Superior temporal gyrus (tissue), 1 donor: Measurements from ENCODE around the gene NRXN3.
A peak's percentile ranks its signal among the peaks of the same experiment; 100 is the strongest.
"Not testable (repeated sequence)": the region's sequence is repeated elsewhere in the genome, so short reads cannot be mapped to it uniquely, and the experiment has no call there.

ENCODE experiments used
- DNase-seq: peaks from one replicate; pipeline ENCODE4 v3.0.0-alpha.2; 2016; ENCODE audit errors: extremely low spot score

NRXN3 gene

DNA sequence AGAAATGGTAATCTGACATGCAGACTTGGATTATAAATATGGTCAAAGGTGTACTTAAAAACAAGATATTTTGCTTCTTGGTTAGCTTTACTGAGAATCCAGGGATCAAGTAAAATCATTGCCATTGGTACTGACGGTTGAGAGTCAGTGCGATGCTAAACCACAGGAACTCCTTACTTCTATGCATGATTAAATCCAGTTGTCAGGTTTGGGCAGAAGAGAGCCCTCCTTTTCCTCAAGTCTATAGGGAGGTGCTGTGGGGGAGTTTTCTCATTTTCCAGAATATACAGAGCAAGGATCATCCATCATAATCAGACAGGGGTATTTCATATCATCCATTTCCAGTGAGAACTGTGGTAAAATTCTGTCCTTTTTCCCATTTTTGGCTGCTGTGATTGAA, 839.1 kb downstream of the NRXN3 start:
- no peak for DNase-seq

DNA sequence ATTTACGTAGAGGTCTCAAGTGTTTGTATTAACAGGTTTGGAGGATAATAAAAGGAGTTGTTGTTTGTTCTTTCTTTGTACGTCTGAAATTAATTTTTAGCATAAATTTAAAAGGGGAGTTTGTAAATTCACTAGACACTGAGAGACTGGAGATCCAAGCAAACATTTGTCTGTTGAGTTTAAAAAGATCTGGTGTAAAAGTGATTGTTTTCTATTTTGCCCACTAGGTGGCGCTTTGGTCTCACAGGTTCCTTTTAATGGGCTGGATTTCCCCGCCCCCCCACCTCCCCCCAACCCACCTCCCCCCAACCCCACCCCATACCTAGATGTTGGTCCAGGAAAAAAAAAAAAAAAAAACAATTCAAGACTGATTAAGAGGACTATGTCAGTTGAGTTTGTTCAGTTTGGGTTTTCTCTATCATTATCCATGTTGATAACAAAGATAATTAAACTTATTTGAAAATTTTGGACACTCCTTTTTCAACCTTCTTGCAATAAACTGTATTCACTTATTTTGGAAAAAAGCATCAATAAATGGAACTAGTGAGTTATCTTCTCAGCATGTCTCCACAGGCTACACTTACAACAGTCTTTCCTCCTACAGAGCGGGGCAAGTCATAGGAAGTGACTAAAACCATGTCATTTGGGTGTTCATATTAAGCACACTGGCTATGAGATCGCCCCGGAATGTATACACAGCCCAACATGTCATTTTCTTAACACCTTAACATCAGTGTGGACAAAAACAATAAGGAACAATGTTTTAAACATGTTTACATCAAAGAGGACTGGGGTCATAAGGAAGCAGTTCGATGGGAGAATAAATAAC, 841.1 kb downstream of the NRXN3 start:
- peak; percentile 85 for DNase-seq

DNA sequence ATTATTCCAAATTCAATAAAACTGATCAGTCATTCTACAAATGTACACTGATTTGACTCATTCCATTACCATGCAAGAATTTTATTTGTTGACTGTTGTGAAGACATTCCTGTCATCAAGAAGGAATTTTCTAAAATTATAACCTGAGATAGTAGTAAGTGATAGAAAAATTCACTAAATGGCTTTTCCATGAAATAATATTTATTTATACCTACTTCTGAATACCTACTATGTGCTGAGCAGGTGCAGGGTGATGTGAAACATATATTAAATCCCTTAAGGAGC, 841.7 kb downstream of the NRXN3 start:
- DNase-seq, result no peak

DNA sequence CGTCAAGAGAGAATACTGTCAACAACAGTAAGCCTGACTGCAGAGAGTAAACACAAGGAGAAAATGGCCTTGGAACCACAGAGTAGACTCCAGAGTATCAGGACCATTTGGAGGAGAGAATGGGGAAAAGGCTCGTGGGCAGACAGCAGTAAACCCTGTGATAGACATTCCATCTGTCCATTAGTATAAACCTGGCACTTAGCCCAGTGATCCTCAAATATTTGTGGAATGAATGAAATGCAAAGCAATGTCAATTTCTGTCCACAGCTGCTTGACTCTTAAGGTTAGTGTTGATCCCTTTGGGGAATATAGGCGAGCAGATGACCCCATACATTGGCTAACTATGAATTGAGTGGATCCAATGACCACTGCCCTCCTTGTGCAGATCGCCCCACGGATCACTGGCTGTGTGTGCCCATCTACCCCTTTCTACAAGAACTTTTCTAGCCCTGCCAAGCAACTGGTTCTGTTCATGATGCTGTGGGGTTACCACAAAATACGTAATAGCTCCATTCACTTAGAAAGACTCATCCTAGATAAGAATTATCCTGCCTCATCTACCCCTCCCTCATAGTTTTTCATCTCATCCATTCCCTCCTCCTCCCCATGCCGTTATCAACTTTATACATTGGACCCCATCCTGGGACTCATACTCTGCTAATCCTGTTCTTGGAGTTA, 846.8 kb downstream of the NRXN3 start:
- no peak for DNase-seq

DNA sequence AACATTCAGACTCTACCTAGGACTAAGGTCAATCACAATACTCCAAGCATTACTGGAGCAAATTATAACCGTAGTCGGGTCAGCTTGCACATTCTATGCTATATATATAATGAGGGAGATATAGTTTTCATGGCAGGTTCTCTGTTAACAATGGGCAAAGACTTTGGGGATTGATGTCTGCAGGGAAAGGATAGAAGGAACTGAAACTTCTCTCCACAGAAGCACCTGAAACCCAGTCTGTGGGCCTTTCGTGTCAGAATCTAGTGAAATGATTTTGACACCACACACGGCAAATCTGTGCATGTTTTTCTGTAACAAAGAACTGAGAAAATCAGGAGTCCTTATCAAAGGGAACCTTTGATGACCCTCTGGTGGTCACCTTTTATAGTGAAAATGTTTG, 847.4 kb downstream of the NRXN3 start:
- DNase-seq, result no peak

DNA sequence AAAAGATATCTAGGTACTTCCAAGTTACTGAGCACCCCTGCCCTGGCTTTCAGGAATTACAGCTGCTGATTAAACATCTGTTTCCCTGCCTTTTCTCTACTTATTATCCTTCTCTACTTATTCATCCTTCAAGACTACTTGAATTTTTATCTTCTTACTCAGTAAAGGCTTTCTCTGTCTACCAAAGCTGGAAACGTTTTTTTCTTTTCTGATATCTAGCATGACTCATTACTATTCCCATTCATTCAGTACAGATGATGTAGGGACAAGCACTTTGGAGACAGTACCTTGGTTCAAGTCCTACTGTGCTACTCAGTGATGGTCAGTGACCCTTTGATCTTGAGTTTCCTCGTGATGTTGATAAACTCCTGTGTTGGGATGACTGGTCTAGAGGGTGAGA, 848.7 kb downstream of the NRXN3 start:
- no peak for DNase-seq

DNA sequence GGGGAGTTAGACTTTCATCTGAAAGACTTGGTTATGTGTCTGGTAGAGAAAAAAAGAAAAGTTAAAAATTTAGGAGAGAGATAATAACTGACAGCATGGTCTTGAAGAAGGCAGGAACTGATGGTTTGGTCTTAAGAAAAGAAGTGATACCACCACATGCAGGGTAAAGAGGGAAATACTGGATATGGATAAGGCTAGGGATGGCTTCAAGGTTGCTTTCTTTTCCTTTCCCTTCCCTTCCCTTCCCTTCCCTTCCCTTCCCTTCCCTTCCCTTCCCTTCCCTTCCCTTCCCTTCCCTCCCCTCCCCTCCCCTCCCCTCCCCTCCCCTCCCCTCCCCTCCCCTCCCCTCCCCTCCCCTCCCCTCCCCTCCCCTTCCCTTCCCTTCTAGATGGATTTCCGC, 849.7 kb downstream of the NRXN3 start:
- DNase-seq, result not testable (repeated sequence)

DNA sequence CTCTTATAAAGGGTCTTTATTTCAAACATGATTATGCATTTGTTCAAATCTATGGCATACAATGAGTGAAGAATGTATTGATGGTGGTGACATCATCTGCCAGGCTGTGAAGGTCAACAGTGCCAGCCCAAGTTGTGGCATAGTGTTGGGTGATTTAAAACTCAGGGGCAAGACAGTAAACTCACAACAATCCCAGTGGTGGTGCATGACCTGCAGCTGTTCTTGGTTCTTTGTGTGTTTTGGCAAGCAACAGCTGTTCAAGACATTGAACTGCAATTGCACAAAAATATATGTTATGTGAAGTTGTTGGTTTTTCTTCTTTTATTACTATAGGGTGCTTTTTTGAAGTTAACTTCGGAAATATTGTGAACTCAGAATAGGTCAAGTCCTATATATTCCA, 851.6 kb downstream of the NRXN3 start:
- DNase-seq, result no peak

DNA sequence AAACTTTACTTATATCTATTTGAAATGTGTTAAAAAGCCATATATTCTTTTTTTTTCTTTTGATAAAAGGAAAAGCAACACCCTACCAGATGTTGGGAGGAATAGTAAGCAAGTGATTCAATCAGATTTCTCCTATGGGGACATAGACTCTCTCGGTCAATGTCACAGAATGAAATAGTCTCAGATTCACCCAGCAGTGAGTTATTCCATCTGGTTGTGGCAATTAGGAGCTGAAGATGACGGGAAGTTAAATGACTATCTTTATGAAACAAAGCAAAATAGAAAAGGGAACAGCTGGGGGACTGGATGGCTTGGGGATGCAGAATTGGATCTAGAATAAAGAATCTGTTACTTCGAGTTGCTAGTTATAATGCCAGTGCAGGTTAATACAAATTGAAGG, 857.0 kb downstream of the NRXN3 start:
- DNase-seq, result no peak

DNA sequence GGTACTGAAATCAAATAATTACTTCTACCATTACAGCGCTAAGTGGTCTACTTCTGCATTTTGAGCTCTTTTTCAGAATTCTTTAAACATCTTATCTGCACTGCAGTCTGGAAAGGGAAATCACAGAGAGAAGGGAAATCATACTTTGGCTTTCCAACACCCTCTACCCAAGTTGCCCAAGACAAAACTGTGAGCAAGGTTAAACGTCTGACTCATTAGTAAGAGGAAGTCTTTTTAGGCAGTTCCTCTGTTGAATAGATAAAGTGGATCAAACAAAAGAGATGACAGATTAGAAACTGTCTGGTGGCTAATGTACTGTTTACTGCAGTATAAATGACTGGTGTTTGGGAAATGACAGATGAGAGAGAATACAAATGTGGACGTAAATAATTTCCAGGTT, 858.1 kb downstream of the NRXN3 start:
- DNase-seq, result no peak

DNA sequence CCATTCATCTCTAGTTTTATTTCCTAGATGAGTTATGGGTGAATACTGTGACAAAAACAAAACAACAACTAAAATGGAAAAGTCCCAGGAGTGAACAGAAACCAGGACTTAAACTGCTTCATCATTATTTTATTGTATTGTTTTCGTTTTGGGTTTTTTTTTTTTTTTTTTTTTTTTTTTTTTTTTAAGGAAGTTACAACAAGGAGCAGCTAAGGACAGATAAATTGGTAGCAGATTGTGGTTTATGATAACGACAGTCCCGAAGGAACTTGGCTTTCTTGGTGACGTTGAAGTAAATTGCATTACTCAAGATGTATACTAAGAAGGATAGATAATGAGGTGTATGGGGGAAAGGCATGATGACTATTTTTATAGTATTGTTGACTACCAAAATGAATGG, 866.3 kb downstream of the NRXN3 start:
- no peak for DNase-seq

DNA sequence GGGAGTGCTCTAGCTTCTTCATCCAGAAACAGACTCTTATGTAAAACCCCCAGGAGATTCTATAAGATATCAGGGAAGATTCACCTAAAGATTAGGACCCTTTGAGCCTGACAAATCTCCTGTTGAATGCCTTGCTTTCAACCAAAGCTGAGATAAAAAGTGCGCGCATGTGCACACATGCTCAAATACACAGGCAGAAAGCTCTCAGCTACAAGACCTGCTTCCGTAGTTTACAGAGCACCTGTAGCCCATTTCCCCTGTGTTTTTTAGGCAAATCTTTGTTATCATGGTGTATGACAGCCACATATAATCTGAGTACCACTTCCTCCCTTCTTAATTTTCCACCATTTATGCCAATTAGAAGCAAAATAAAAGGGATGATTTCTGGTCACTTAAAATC, 866.9 kb downstream of the NRXN3 start:
- DNase-seq, result no peak

DNA sequence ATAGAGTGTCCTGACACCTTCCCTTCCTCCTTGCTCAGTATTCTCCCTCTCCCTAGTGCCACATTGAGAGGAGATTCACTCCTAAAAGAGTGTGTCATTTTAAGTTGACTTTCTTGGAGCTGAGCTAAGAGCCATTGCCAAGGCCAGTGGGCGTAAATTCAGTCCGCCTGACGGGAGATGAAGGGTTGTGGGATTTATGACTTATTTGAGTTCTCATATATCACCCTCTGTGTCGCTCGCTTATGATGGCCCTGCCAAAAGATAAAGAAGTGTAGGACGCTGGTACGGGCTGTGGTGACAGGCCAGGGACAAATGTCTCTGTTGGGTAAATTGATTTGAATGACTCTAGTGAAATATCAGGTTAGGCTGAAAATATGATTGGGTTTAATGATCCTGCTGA, 867.4 kb downstream of the NRXN3 start:
- DNase-seq, result no peak

DNA sequence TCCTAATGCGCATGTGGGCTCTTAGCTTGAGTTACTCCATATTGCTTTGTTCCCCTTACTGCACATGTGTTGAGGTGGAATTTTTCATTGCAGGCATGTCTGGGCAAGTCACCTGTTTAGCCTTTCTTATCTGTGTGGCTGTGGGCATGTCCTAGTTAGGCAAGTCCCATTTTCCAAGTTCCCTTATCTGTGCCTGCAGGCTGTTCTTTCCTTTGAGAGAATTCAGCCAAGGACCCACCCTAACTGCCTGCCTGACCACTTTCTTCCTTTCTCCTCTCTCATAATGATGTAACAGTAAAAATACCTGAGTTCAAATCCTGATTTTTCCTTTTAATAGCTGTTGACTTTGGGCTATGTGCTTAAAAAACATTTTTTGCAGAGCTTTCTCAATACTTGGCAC, 870.6 kb downstream of the NRXN3 start:
- no peak for DNase-seq

DNA sequence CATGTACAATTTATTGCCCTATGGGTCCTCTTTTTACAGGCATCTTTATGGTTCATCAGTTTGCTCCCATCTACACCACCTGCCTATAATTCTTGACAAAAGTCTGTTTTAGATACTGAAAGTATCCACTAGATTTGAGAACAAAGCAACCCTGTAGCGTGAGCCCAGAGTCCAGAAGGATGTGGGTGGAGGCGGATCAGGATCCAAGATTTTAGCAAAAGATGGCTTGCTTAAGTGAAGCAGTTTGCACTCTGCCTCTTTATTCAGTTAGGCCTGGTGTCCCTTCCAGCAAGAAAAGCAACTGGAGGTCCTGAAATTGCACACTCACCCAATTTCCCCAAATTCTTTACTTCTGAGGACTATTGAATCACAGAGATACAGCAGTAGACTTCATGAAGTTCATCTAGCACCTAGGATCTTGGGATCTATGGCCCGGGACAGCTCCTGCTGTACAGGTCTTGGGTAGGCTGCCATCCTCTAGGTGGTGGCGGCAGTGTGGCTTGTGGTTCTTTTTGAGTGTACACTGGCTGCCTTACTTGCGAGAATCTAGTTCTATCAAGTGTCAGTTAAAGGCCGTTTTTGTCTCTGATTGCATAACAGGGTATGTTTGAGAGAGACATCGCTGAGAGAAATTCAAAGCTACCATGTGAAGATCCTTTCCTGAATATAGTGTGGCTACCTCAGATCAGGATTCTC, 873.2 kb downstream of the NRXN3 start:
- peak; percentile 59 for DNase-seq

DNA sequence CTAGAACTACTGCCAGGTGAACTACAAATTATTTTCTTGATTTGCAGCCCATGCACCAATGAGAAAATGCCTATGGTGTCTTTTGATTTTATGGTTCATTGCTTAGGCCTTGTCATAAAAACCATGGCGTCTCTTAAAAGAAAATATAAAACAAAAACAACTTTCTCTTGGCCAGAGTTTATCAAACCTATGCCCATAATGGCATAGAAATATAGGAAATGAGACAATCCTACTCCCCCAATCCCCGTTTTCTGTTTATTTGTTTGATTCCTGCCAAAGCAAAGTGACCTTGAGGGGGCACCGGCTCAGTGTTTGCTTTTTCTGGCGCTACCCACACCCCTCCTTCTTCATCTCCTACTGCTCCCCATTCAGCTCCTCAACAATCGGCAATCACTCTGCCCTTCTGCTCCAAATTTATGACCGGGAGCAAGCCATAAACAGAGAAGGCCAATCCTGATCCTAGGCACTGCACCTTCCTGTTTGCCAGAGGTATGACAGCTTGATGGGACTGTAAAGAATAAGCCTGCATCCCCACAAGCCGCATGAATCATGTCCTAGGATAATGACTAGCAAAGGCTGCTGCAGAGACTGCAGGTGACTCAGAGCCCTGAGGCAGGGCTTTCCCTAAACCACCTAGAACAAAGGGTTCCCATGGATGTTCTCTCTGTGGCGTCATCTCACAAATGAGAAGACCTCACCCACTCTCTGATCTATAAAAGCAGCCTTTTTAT, 874.9 kb downstream of the NRXN3 start:
- peak; percentile 31 for DNase-seq

DNA sequence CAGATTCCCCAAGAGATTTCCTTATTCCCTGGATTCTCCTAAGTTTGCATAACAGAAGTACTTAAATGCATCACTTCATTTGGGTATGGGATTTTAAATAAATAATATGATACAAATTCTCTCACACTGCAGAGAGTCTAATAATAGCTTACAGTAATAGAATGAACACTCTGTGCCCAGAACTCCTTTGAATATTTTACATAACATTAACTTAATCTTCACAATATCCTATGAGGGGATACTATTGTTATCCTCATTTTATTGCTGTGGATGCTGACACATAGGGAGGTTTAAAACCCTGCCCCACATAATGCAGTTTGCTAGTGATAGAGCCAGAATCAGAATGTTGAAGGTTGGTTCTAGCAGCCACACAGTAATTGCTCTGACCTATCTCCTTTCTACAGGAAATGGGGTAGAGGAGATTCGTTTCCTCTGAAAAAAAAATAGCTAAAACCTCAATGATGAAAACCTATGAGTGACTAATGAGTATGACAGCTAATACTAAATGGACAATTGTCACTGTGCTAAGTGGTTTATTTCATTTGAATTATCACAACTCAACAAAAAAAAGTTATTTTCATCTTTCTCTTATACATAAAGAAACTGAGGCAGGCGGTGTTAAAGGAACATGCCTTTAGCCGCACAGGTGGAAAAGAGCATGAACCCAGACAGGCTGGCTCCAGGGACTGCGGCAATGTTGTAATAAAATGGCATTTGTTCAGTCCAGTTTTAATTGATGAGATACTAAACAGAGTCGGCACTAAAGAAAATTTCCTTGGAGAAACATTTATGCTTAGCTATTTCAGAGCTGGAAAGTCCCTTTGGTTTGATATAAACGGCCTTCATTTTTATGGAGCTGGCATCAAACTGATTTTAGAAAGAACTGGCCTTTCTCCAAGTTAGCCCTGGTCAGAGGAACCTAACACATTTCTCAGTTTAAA, 880.9 kb downstream of the NRXN3 start:
- DNase-seq, result no peak

DNA sequence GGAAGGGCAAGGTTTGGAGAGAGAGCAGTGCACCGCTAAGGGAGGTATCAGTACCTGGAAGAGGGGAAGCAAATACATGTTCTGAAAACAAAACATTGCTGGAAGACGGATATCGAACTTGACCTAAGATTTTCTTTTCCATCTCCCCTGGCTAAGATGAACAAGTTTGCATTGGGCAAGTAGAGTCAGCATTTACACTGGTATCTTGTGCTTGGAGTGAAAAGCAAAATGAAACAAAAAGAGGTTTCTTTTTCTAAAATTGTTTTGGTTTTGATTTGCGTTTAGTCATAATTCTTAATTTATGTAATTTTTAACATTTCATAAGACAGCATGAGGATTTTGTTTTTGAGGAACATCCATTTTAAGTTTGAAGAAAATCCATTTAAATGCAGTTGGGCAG, 881.6 kb downstream of the NRXN3 start:
- DNase-seq, result no peak

DNA sequence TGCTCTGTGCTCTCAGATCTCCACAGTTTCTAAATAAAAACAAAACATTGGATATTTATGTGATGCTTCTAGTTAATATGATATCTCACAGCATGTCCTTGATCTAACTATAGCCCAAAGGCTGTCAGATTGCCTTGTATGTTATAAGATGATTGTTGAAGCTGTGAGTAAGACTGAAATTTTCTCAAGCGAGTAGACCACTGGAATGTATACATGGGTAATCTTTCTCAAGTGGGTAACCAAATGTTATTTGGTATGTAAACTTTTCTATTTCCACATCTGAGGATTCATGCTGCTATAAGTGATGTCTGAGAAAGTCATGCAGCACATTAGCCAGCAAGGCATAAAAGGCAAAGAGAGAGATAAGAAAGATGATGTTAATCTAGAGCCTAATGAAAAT, 886.7 kb downstream of the NRXN3 start:
- no peak for DNase-seq

DNA sequence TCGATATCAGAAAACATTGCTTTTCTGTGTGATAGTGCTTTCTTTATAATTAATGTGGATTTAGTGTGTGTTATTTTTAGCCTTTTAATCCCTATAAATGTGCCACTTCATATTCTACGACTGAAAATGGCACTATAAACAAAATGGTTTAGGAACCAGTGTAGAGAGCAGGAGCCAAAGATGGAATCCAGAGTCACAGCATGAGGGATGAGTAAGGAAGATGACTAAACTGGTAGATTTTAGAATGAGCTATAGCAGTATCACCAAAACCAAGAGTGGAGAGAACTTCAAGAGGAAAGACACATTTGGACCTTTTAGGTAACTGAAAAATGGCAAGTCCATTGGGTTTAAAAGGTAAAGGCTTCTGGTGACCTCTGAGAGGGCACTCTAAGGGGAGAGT, 887.2 kb downstream of the NRXN3 start:
- DNase-seq, result no peak

DNA sequence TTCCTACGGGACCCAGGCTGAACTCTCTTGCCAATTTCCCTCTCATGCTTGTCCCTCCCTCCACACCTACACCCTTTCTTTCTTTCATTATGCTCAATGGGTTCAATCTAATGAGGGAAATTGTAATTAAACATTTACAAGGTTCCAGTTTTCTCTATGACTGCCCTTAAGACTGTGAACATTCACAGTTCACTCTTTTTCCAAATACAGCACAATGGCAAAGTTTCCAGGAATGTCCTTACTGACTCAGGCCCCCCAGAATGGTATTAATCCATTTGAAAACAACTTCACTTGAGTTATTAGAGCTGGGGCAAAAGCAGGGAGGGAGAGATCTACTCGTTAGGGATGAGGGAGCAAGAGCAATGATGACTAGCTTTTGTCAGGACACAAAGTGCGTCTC, 892.1 kb downstream of the NRXN3 start:
- no peak for DNase-seq
